Endothelial cell of umbilical vein (primary cell): ENCODE results near the gene ITSN2. TPM values are rescaled to one million over a fixed set of nuclear protein-coding genes. Genes with fewer than 3 reads are reported as not detected.

Experiments
- BruUV-seq: library from RNA; stranded (reverse); fragments of 400-500 nt; replicated peaks from 2 replicates; lab custom pipeline; 2021; lab: Mats Ljungman, UMichigan
- CTCF ChIA-PET: fragments of 300-600, 350-600 bp; sonication (Branson Sonifier 250); formaldehyde crosslinking; loops from one replicate; lab custom pipeline; 2021; ENCODE audit warnings: antibody characterized with exemption, inconsistent platforms; lab: Charles Lee
- POLR2A ChIA-PET: fragments of 300-600, 350-600 bp; sonication (Branson Sonifier 250); formaldehyde crosslinking; loops from one replicate; lab custom pipeline; 2021; ENCODE audit warnings: antibody characterized with exemption, inconsistent platforms; lab: Charles Lee
- DNase-seq: peaks from one replicate; pipeline ENCODE4 v3.0.0-alpha.2; 2011; ENCODE audit warnings: low read depth, low spot score
- FAIRE-seq: peaks from 2 replicates; lab custom pipeline; 2011; peaks lifted over from hg19 to GRCh38; lab: Jason Lieb, UNC
- H2AFZ ChIP-seq: 2 replicates; pipeline ENCODE4 v1.6.0; 2012; ENCODE audit warnings: low read depth, low read length, control low read depth, inconsistent platforms
- H3K27ac ChIP-seq: 2 replicates; pipeline ENCODE4 v1.5.1; 2011; ENCODE audit warnings: low read depth, mild to moderate bottlenecking, control low read depth, low read length, moderate library complexity; ENCODE audit not compliant: insufficient read depth
- H3K27me3 ChIP-seq, 2 experiments: 2 replicates each; pipeline versions ENCODE4 v1.6.0 to v1.6.1; 2011; ENCODE audit warnings: low read length in 2 of 2, mixed read lengths in 1 of 2; ENCODE audit not compliant: control insufficient read depth in 2 of 2, insufficient read depth in 2 of 2
- H3K36me3 ChIP-seq, 2 experiments: 2 replicates in 1 of 2; 3 replicates in 1 of 2; pipeline ENCODE4 v1.5.1; 2011; ENCODE audit warnings: low read length in 2 of 2, mild to moderate bottlenecking in 1 of 2, moderate library complexity in 1 of 2; ENCODE audit not compliant: control insufficient read depth in 2 of 2, insufficient read depth in 2 of 2; ENCODE audit errors: extremely low read depth in 1 of 2
- H3K4me1 ChIP-seq: 3 replicates; pipeline ENCODE4 v1.5.1; 2011; ENCODE audit warnings: mild to moderate bottlenecking, low read length; ENCODE audit not compliant: control insufficient read depth, insufficient read depth; ENCODE audit errors: extremely low read depth
- H3K4me2 ChIP-seq: 2 replicates; pipeline ENCODE4 v1.6.1; 2011; ENCODE audit warnings: low read length, control low read depth, mixed read lengths; ENCODE audit not compliant: insufficient read depth
- H3K4me3 ChIP-seq, 3 experiments: fragments of 200-600 bp in 1 of 3; sonication (generic), shearing (Covaris generic) in 1 of 3; replicated peaks in 1 of 3; 2 replicates each; pipeline ENCODE4 v1.5.1; 2011 to 2016; ENCODE audit warnings: control low read depth in 3 of 3, low read length in 3 of 3, mild to moderate bottlenecking in 2 of 3, inconsistent platforms in 1 of 3, low read depth in 1 of 3, moderate library complexity in 1 of 3; ENCODE audit not compliant: insufficient read depth in 1 of 3
- H3K79me2 ChIP-seq: 2 replicates; pipeline ENCODE4 v1.6.0; 2012; ENCODE audit warnings: low read length, inconsistent platforms; ENCODE audit not compliant: control insufficient read depth, insufficient read depth
- H3K9ac ChIP-seq: replicated peaks from 2 replicates; pipeline ENCODE3; 2011; ENCODE audit warnings: low read length, control low read depth; ENCODE audit not compliant: insufficient read depth; ENCODE audit errors: extremely low read depth
- H3K9me1 ChIP-seq: replicated peaks from 3 replicates; pipeline ENCODE4 v1.6.0; 2011; ENCODE audit warnings: mild to moderate bottlenecking, low read length; ENCODE audit not compliant: control insufficient read depth, insufficient read depth; ENCODE audit errors: extremely low read depth
- H3K9me3 ChIP-seq: replicated peaks from 2 replicates; pipeline ENCODE4 v1.5.1; 2012; ENCODE audit warnings: low read length, inconsistent platforms; ENCODE audit not compliant: control insufficient read depth, insufficient read depth
- H4K20me1 ChIP-seq: replicated peaks from 2 replicates; pipeline ENCODE3; 2011; ENCODE audit warnings: mild to moderate bottlenecking, low read length; ENCODE audit not compliant: control insufficient read depth, insufficient read depth; ENCODE audit errors: extremely low read depth
- CTCF ChIP-seq, 2 donors: IDR thresholded peaks; 1 replicate in 1 of 2; 2 replicates in 1 of 2; pipeline ENCODE4 v1.5.1; 2011; ENCODE audit warnings: low read length in 2 of 2, mild to moderate bottlenecking in 2 of 2, moderate library complexity in 2 of 2, control low read depth in 1 of 2, inconsistent platforms in 1 of 2, low read depth in 1 of 2; ENCODE audit not compliant: insufficient read depth in 1 of 2; ENCODE audit errors: extremely low read depth in 1 of 2
- EZH2 ChIP-seq: IDR thresholded peaks from 2 replicates; pipeline ENCODE4 v1.6.1; 2012; ENCODE audit warnings: borderline replicate concordance, low read depth, mild to moderate bottlenecking, moderate library complexity, low read length, inconsistent platforms; ENCODE audit not compliant: severe bottlenecking
- FOS ChIP-seq: IDR thresholded peaks from 2 replicates; pipeline ENCODE4 v1.6.1; 2011; ENCODE audit warnings: mild to moderate bottlenecking, low read length, moderate library complexity, borderline replicate concordance; ENCODE audit not compliant: insufficient read depth
- GATA2 ChIP-seq: IDR thresholded peaks from 2 replicates; pipeline ENCODE4 v1.7.0; 2011; ENCODE audit warnings: low read depth, mild to moderate bottlenecking, moderate library complexity, mixed read lengths, low read length; ENCODE audit not compliant: insufficient read length, insufficient read depth
- JUN ChIP-seq: IDR thresholded peaks from 2 replicates; pipeline ENCODE4 v1.6.1; 2011; ENCODE audit warnings: borderline replicate concordance, low read depth; ENCODE audit not compliant: insufficient read length, insufficient read depth
- MAX ChIP-seq: IDR thresholded peaks from 2 replicates; pipeline ENCODE4 v1.6.1; 2011; ENCODE audit not compliant: insufficient read depth, insufficient read length
- MYC ChIP-seq: IDR thresholded peaks from one replicate; pipeline ENCODE4 v1.6.1; 2011; ENCODE audit warnings: mild to moderate bottlenecking, low read depth, low read length
- POLR2A ChIP-seq: IDR thresholded peaks from 2 replicates; pipeline ENCODE4 v1.6.1; 2012; ENCODE audit warnings: low read depth, mild to moderate bottlenecking, control low read depth, low read length
- POLR2AphosphoS5 ChIP-seq: IDR thresholded peaks from 2 replicates; pipeline ENCODE4 v1.6.1; 2012; ENCODE audit warnings: low read depth, mild to moderate bottlenecking, control low read depth, low read length, moderate library complexity; ENCODE audit not compliant: insufficient read depth
- dilution Hi-C: fragments of 300-500 bp; cut with MboI; formaldehyde crosslinking; loops from one replicate; pipeline ENCODE4 v1.15.0; 2019; ENCODE audit warnings: low sequenced_read_pairs; ENCODE audit not compliant: extremely low pct_ligation_motif_present
- intact Hi-C: fragments of 100-400 bp; cut with micrococcal nuclease; formaldehyde crosslinking; loops from one replicate; pipeline ENCODE4 v1.10.0; 2022
- polyA plus RNA-seq, 4 experiments: library from polyadenylated mRNA; depleted of rRNA in 3 of 4; stranded (reverse) in 3 of 4; unstranded in 1 of 4; fragments of >200 nt; gene quantifications; 2 replicates each; pipeline versions ENCODE4 v1.2.1 to v1.2.3, GENCODE V29; 2011 to 2012; ENCODE audit warnings: missing spikeins in 1 of 4
- total RNA-seq: library from RNA; stranded (reverse); gene quantifications from 2 replicates; pipeline ENCODE4 v1.2.3, GENCODE V29; 2021

ITSN2 gene
- total and polyA plus RNA-seq, 2 donors (not counting 3 experiments of a cell fraction or from before 2014, with no cell fraction given): 30.5 to 56.8 TPM

- FAIRE-seq: no peak
- Histone ChIP-seq H3K9me1 (no peaks in the 10 kb centered on the region), H3K9me3 (no peaks in the 10 kb centered on the region), H4K20me1 (no peaks in the 10 kb centered on the region), H3K9ac (no peak overlapping the region), H3K27me3 (no peaks in the 10 kb centered on the region), H3K4me3 (no peak overlapping the region), H3K36me3 (peaks cover 11 to 13% of the 10 kb centered on the region in 2 experiments), H3K4me2 (no peak overlapping the region), H3K79me2 (no peaks in the 10 kb centered on the region), H3K4me1 (no peaks in the 10 kb centered on the region), H3K27ac (no peak overlapping the region), H2AFZ (no peak overlapping the region)
- DNase-seq: no peak
- intact Hi-C loops (loop anchor here (5.0 kb wide), 1 partner anchor 110 kb away; no protein-coding TSS in a partner anchor), dilution Hi-C loops (no loop called here)
- CTCF ChIA-PET: no interaction called here
- no peak for TF ChIP-seq EZH2
- no peak for TF ChIP-seq CTCF (IDR thresholded peaks at IDR 0.05; ENCODE audit: extremely low read depth in 1 of 2, insufficient read depth in 1 of 2, low read depth in 1 of 2, low read length in 2 of 2)
- TF ChIP-seq MYC: no peak
- no peak for TF ChIP-seq POLR2A
- TF ChIP-seq JUN: no peak
- TF ChIP-seq POLR2AphosphoS5: no peak
- no peak for TF ChIP-seq GATA2
- TF ChIP-seq MAX: no peak
- TF ChIP-seq FOS: no peak
- no TSS peak for BruUV-seq
- POLR2A ChIA-PET: no interaction called here
Measured at GRCh38 chr2:24247164-24247563, 113.2 kb downstream of the ITSN2 start.
